ENCODE results near the gene PPP2R2C.

Gene PPP2R2C

GRCh38 chr4:6414578-6414977 is 57.8 kb downstream of the PPP2R2C start:
- H3K36me3 ChIP-seq (ENCODE audit: control insufficient read depth in 2 of 2, insufficient read depth in 1 of 2, low read length in 2 of 2) = no peaks in the 10 kb centered on the region
- H3K4me3 ChIP-seq (ENCODE audit: low read depth, low read length) = no peak overlapping the region
- H3K4me1 ChIP-seq (ENCODE audit: control insufficient read depth, insufficient read depth, low read length) = no peaks in the 10 kb centered on the region
- POLR2A ChIA-PET = no interaction called here
- H3K9me3 ChIP-seq (ENCODE audit: control insufficient read depth, insufficient read depth, low read depth, low read length) = no peaks in the 10 kb centered on the region
- no peak overlapping the region for H3K27ac ChIP-seq (ENCODE audit: extremely low read depth, low read depth, low read length)
- no peak for TF ChIP-seq ZNF157 (tag by site-specific recombination; IDR thresholded peaks at IDR 0.05)
- no peak for TF ChIP-seq ZNF623 (tag by site-specific recombination; IDR thresholded peaks at IDR 0.05)
- TF ChIP-seq ZNF362 (tag by site-specific recombination; IDR thresholded peaks at IDR 0.05) = no peak
- no peak for TF ChIP-seq ZNF585B (tag by site-specific recombination; IDR thresholded peaks at IDR 0.05)
- no peak for TF ChIP-seq ZBTB1 (tag by site-specific recombination; IDR thresholded peaks at IDR 0.05)
- no peak for TF ChIP-seq GLIS2 (tag by site-specific recombination; IDR thresholded peaks at IDR 0.05)
- no peak for TF ChIP-seq CTCF (tag by site-specific recombination; IDR thresholded peaks at IDR 0.05)
- TF ChIP-seq ZNF19 (tag by site-specific recombination; IDR thresholded peaks at IDR 0.05; ENCODE audit: low read depth) = no peak
- no peak for TF ChIP-seq ZNF837 (tag by site-specific recombination; IDR thresholded peaks at IDR 0.05)
- no peak for TF ChIP-seq ZNF341 (tag by site-specific recombination; IDR thresholded peaks at IDR 0.05; ENCODE audit: low read depth)
- no peak for TF ChIP-seq ZBTB7A (tag by site-specific recombination; IDR thresholded peaks at IDR 0.05; ENCODE audit: low read depth)
- no peak for TF ChIP-seq ZNF548 (tag by site-specific recombination; IDR thresholded peaks at IDR 0.05)
- CTCF ChIA-PET = interaction anchor here (0.6 to 0.7 kb wide), 2 partner anchors 273 to 656 kb away, joined by 3 to 4 read pairs; no protein-coding TSS in a partner anchor

- Histone ChIP-seq H3K36me3 (ENCODE audit: control insufficient read depth in 2 of 2, insufficient read depth in 1 of 2, low read length in 2 of 2) (no peaks in the 10 kb centered on the region), H3K4me1 (ENCODE audit: control insufficient read depth, insufficient read depth, low read length) (no peaks in the 10 kb centered on the region), H3K9me3 (ENCODE audit: control insufficient read depth, insufficient read depth, low read depth, low read length) (no peaks in the 10 kb centered on the region), H3K4me3 (ENCODE audit: low read depth, low read length) (no peak overlapping the region), H3K27ac (ENCODE audit: extremely low read depth, low read depth, low read length) (no peak overlapping the region)
- CTCF ChIA-PET = no interaction called here
- POLR2A ChIA-PET = no interaction called here
- TF ChIP-seq ZFP69B (tag by site-specific recombination; IDR thresholded peaks at IDR 0.05) (no peak), ZNF24 (tag by site-specific recombination; IDR thresholded peaks at IDR 0.05) (no peak), ZNF140 (tag by site-specific recombination; IDR thresholded peaks at IDR 0.05) (0 out of 2 replicates have a peak, but pooled peaks have one; percentile 48), KLF1 (tag by site-specific recombination; IDR thresholded peaks at IDR 0.05) (no peak), ZNF654 (tag by site-specific recombination; IDR thresholded peaks at IDR 0.05; ENCODE audit: low read depth) (0 out of 2 replicates have a peak, but pooled peaks have one; percentile 15), ZBTB17 (tag by site-specific recombination; IDR thresholded peaks at IDR 0.05) (no peak), MEIS1 (CRISPR knock-in tag; IDR thresholded peaks at IDR 0.05; ENCODE audit: borderline replicate concordance) (no peak), ZNF560 (tag by site-specific recombination; IDR thresholded peaks at IDR 0.05; ENCODE audit: borderline replicate concordance) (0 out of 2 replicates have a peak, but pooled peaks have one; percentile 10), ZNF138 (tag by site-specific recombination; IDR thresholded peaks at IDR 0.05; ENCODE audit: borderline replicate concordance) (no peak), ATF2 (tag by site-specific recombination; IDR thresholded peaks at IDR 0.05; ENCODE audit: low read depth) (no peak), ZNF394 (tag by site-specific recombination; IDR thresholded peaks at IDR 0.05; ENCODE audit: borderline replicate concordance) (peak; percentile 84), ZBTB44 (tag by site-specific recombination; IDR thresholded peaks at IDR 0.05) (no peak), ZNF426 (tag by site-specific recombination; IDR thresholded peaks at IDR 0.05) (peak; percentile 54), BCL11A (tag by site-specific recombination; IDR thresholded peaks at IDR 0.05; ENCODE audit: low read depth) (no peak), FEZF1 (tag by site-specific recombination; IDR thresholded peaks at IDR 0.05) (no peak), ZNF155 (tag by site-specific recombination; IDR thresholded peaks at IDR 0.05) (no peak), YY2 (tag by site-specific recombination; IDR thresholded peaks at IDR 0.05) (no peak), ZNF621 (tag by site-specific recombination; IDR thresholded peaks at IDR 0.05) (no peak), SETDB1 (IDR thresholded peaks at IDR 0.05; ENCODE audit: insufficient read length, low read length) (no peak), ZNF596 (tag by site-specific recombination; IDR thresholded peaks at IDR 0.05) (no peak), ZNF623 (tag by site-specific recombination; IDR thresholded peaks at IDR 0.05) (peak; percentile 55), ZNF626 (tag by site-specific recombination; IDR thresholded peaks at IDR 0.05) (no peak)
These were observed 61.8 kb downstream of the PPP2R2C start for GRCh38 chr4:6410664-6411063.
